ENCODE results near the gene FAM53A. TPM values are rescaled to one million over a fixed set of nuclear protein-coding genes. Genes with fewer than 3 reads are reported as not detected.

The FAM53A gene
- total RNA-seq, 1 donor: 0.86 TPM

DNA sequence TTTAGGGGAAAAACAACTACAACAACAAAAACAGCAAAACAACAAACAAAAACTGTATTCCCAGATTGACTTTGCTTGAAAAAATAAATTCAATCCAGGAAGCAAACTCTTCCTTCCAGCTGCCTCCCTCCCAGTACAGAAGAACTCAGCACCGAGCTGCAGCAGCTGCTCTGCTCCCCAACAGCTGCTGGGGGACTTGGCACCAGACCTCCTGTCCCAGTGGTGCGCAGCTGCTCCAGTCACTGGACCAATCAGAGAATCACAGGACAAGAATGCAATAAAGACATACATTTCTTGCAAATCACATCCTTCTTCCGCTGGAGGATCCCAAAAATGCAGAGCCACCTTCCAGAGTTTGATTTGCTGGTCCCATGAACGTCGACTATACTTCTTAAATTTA, 11.8 kb upstream of the FAM53A start:
- DNase-seq (ENCODE audit: low read depth): no peak
- TF ChIP-seq, protein P1, sequence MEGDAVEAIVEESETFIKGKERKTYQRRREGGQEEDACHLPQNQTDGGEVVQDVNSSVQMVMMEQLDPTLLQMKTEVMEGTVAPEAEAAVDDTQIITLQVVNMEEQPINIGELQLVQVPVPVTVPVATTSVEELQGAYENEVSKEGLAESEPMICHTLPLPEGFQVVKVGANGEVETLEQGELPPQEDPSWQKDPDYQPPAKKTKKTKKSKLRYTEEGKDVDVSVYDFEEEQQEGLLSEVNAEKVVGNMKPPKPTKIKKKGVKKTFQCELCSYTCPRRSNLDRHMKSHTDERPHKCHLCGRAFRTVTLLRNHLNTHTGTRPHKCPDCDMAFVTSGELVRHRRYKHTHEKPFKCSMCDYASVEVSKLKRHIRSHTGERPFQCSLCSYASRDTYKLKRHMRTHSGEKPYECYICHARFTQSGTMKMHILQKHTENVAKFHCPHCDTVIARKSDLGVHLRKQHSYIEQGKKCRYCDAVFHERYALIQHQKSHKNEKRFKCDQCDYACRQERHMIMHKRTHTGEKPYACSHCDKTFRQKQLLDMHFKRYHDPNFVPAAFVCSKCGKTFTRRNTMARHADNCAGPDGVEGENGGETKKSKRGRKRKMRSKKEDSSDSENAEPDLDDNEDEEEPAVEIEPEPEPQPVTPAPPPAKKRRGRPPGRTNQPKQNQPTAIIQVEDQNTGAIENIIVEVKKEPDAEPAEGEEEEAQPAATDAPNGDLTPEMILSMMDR (IDR thresholded peaks at IDR 0.05; ENCODE audit: insufficient read depth, low read depth, low read length): no peak
- H3K4me3 ChIP-seq (ENCODE audit: low read depth, low read length): no peak overlapping the region

DNA sequence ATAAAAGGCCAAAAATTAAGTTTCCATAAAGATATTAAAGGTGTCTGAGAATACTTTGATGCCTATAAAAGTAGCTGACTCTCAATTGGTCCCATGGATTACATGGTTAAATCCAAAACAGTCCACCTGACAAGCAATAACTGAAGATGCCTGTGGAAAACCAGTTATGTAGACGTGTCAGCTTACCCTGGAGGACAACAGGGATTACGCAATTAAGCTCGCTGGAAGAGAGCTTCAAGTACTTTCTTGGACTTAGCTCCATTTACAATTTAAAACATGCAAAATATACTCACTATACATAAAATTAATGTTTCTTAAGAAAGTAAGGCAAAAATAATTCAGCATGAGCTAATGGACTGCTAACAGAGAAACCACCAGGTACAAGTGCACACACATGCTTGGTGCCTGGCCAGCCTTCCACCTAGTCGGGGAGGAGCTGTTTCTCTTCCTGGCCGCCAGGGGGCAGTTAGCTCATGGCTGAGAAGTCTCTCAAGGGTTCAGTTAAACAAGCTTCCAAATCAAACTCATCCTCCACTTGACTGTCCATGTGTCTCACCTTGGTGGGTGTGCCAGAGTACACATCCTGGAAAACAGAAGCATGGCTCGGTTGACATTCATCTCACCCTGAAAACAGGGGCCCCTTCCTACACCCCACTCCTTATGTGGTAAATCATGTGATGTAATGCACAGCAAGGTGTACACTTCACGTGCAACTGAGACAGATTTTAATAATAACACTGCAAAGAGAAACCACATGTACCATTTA, 9.2 kb upstream of the FAM53A start:
- H3K4me3 ChIP-seq (ENCODE audit: low read depth, low read length): no peak overlapping the region
- TF ChIP-seq, protein P1 (IDR thresholded peaks at IDR 0.05; ENCODE audit: insufficient read depth, low read depth, low read length): peak; percentile 97
- peak; percentile 88 for DNase-seq (ENCODE audit: low read depth)

DNA sequence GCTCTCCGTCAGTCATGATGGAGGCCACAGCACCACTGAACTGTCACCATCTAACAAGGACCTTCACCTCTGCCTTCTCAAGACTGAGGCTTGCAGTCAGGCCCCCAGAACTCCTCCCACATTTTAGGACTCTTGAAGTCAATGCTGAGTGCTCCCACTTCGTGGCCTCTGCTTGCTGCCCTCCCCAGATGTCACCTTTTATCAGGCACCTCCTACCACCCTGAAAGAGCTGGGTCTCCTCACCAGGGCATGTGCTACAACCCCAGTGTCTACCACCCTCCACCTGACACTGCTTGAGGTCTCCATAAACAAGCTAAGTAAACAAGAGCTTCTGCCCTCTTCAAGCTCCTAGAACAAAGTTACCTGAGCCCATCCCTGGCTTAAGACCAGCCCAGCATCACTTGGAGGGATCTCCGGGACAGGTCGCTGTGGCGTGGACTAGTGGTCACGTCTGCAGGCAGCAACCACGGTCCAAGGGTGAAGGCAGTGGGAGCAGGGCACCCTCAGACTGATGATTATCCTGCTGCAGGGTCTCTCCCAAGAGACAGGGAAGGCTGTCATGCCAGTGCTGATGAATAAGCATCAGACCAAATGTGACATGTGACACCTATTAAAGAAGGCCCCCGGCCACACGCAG, 7.7 kb upstream of the FAM53A start:
- TF ChIP-seq, protein P1 (IDR thresholded peaks at IDR 0.05; ENCODE audit: insufficient read depth, low read depth, low read length): no peak
- DNase-seq (ENCODE audit: low read depth): no peak
- H3K4me3 ChIP-seq (ENCODE audit: low read depth, low read length): no peak overlapping the region

DNA sequence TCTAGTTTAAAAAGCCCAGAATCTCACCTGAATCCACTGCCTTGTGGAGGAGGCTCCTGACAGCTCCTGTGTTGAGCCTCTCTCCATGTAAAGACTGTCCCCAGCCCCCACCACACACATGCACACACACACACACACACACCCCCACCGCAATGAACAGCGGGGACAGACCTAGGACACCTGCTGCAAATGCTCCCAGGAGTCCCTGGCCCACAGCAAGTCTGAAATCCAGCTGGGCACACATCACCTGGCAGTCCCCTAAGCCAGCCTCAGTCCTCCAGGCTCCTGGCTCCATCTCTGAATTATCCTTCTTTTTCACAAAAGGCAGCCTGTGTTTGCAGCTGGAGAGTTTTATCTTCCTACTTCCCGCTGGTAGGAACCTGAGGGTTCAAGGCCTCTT, 6.6 kb upstream of the FAM53A start:
- no peak for DNase-seq (ENCODE audit: low read depth)

DNA sequence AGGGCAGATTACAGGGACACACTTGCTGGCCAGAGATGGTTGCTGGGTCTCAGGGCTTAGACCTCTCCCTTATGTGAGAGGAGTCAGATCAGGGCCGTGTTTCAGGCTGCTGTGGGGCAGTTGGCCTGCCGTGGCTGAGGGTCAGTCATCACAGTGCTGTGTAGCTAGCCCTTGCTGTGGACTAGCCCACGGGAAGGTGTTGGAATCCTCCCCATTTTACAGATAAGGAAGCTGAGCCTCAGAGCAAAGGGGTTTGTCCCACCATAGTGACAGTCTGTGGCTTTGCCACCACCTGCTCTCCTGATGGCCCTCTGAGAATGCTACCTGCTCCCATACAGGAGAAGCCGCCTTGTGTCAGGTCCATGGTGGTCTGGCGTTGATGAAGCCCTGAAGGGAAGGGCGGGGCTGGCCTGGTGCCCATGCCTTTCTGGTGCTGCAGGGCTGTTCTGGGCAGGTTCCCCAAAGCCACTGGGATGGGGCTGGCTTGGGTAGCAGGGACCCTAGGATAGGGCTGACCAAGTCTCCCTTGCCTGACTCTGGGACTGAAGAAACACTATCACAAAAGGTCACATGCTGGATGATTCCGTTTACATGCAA, 2.4 kb upstream of the FAM53A start:
- DNase-seq (ENCODE audit: low read depth): no peak
- TF ChIP-seq, protein P1 (IDR thresholded peaks at IDR 0.05; ENCODE audit: insufficient read depth, low read depth, low read length): no peak
- no peak overlapping the region for H3K4me3 ChIP-seq (ENCODE audit: low read depth, low read length)

More for the DNA sequence above, 6.6 kb upstream of the FAM53A start:
- H3K4me3 ChIP-seq (ENCODE audit: low read depth, low read length): no peak overlapping the region
- TF ChIP-seq, protein P1 (IDR thresholded peaks at IDR 0.05; ENCODE audit: insufficient read depth, low read depth, low read length): no peak

DNA sequence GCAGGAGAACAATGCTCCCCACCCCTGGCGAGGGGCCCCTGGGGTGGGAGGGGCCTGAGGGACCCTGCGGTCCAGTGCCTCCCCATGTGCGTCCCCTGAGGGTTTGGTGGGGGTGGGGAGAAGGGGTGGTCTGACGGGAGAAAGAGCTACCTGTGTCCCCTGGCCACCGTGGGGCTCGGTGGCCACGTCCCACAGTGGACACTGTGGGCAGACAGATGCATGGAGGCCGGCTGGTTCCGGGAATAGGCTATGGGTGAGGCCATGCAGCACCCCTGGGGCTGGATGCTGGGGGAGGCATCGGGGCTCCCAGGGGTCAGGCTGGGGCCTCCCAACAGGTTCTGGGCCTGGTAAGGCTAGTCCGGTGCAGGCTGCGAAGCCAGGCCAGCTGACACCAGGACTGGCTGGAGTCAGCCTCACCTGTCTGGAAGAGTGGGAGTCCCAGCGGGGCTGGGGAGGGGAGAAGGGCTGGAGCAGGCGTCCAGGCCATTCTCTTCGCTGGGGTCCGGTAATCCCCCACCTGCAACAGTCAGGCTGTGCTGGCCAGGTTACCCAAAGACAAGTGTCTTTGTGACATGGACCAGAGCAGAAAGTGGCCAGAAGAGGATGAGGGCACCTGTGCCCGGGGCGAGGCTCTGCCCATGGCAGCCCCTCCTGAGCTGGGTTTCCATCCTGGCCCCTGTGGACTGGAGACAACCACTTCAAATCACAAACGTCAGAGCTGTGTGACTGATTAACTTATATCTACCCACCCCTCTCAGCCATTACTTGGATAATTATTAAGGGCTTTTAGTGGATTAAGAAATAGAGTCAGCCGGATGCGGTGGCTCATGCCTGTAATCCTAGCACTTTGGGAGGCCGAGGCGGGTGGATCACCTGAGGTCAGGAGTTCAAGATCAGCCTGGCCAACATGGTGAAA, 1.4 kb upstream of the FAM53A start:
- DNase-seq (ENCODE audit: low read depth): no peak
- TF ChIP-seq, protein P1 (IDR thresholded peaks at IDR 0.05; ENCODE audit: insufficient read depth, low read depth, low read length): no peak
- peak overlapping the region; percentile 57 for H3K4me3 ChIP-seq (ENCODE audit: low read depth, low read length)

Measured in fibroblast of villous mesenchyme (primary cell).